Measurements from ENCODE around the gene AGBL1. TPM values are rescaled to one million over a fixed set of nuclear protein-coding genes. Genes with fewer than 3 reads are reported as not detected.
A peak's percentile ranks its signal among the peaks of the same experiment; 100 is the strongest.

AGBL1 gene
- total RNA-seq, 1 donor from 2014 or later, result 0.07 TPM

GRCh38 chr15:86203462-86203861, 123.8 kb downstream of the AGBL1 start:
- H3K36me3 Mint-ChIP-seq, result no peaks in the 10 kb centered on the region
- no peaks in the 10 kb centered on the region for H3K9me3 Mint-ChIP-seq
- H3K4me3 Mint-ChIP-seq, result no peak overlapping the region
- no peak for DNase-seq (ENCODE audit: extremely low spot score, unreplicated experiment)
- TF ChIP-seq, protein P1, sequence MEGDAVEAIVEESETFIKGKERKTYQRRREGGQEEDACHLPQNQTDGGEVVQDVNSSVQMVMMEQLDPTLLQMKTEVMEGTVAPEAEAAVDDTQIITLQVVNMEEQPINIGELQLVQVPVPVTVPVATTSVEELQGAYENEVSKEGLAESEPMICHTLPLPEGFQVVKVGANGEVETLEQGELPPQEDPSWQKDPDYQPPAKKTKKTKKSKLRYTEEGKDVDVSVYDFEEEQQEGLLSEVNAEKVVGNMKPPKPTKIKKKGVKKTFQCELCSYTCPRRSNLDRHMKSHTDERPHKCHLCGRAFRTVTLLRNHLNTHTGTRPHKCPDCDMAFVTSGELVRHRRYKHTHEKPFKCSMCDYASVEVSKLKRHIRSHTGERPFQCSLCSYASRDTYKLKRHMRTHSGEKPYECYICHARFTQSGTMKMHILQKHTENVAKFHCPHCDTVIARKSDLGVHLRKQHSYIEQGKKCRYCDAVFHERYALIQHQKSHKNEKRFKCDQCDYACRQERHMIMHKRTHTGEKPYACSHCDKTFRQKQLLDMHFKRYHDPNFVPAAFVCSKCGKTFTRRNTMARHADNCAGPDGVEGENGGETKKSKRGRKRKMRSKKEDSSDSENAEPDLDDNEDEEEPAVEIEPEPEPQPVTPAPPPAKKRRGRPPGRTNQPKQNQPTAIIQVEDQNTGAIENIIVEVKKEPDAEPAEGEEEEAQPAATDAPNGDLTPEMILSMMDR (conservative IDR thresholded peaks at IDR 0.05), result no peak
- H3K27me3 Mint-ChIP-seq, result peaks cover 29% of the 10 kb centered on the region
- H3K27ac Mint-ChIP-seq, result no peak overlapping the region
- no peaks in the 10 kb centered on the region for H3K4me1 Mint-ChIP-seq (ENCODE audit: unreplicated experiment)

DNA sequence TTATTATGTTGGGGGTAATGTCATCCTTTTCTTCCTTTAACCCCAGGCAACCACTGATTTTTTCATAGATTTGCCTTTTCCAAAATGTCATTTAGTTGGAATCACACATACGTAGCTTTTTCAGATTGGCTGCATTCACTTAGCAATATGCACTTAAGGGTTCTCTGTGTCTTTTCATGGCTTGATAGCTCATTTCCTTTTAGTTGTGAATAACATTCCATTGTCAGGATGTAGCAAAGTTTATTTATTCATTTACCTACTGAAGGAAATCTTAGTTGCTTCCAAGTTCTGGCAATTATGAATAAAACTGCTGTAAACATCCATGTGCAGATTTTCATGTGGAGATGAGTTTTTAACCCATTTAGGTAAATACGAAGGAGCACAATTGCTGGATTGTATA, 125.4 kb downstream of the AGBL1 start:
- Mint-ChIP-seq H3K36me3 (no peaks in the 10 kb centered on the region), H3K27ac (no peak overlapping the region), H3K9me3 (no peaks in the 10 kb centered on the region), H3K4me3 (no peak overlapping the region), H3K4me1 (ENCODE audit: unreplicated experiment) (no peaks in the 10 kb centered on the region), H3K27me3 (peaks cover 38% of the 10 kb centered on the region)
- TF ChIP-seq, protein P1 (conservative IDR thresholded peaks at IDR 0.05), result no peak
- no peak for DNase-seq (ENCODE audit: extremely low spot score, unreplicated experiment)

DNA sequence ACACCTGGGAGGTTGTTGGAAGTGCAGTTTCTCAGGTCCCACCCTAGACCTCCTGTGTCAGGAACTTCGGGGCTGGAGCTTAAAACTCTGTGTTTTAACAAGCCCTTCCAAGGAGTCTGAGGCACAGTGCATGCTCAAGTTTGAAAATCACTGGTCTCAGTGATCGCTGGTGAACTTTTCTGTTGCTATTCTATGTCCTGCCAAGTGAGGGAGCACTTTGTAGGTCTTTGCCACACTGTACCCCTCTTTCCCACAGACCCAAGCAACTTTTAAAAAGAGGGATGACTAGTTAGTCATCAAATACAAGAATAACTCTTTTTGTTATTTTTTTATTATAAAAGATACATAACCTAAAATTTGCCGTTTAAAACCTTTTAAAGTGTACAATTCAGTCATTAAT, 133.7 kb downstream of the AGBL1 start:
- H3K27me3 Mint-ChIP-seq, result peaks cover 16% of the 10 kb centered on the region
- TF ChIP-seq, protein P1 (conservative IDR thresholded peaks at IDR 0.05), result peak; percentile 31
- peaks cover 5% of the 10 kb centered on the region for H3K4me1 Mint-ChIP-seq (ENCODE audit: unreplicated experiment)
- no peak overlapping the region for H3K27ac Mint-ChIP-seq
- no peak overlapping the region for H3K4me3 Mint-ChIP-seq
- H3K36me3 Mint-ChIP-seq, result no peaks in the 10 kb centered on the region
- peaks cover 18% of the 10 kb centered on the region for H3K9me3 Mint-ChIP-seq
- DNase-seq (ENCODE audit: extremely low spot score, unreplicated experiment), result no peak

DNA sequence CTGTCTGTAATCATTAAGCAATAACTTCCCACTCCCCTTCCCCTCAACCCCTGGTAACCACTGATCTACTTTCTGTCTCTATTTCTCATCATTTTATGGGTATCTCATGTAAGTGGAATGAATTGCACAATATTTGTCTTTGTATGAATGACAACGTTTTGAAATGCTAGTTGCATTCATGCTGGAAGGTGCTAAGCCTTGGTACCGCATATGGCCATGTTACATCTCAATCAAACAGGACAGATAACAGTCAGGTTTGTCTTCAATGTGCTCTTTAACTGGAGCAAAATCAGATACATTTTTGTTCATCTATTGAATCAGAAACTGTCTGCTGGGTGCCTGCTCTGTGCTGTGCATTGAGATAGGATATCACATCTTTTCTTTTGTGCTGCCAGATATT, 134.2 kb downstream of the AGBL1 start:
- Mint-ChIP-seq H3K4me3 (no peak overlapping the region), H3K27ac (no peak overlapping the region), H3K9me3 (peaks cover 18% of the 10 kb centered on the region), H3K36me3 (no peaks in the 10 kb centered on the region), H3K27me3 (peaks cover 12% of the 10 kb centered on the region), H3K4me1 (ENCODE audit: unreplicated experiment) (peaks cover 5% of the 10 kb centered on the region)
- TF ChIP-seq, protein P1 (conservative IDR thresholded peaks at IDR 0.05), result no peak
- no peak for DNase-seq (ENCODE audit: extremely low spot score, unreplicated experiment)

- Mint-ChIP-seq H3K4me1 (ENCODE audit: unreplicated experiment) (peaks cover 4% of the 10 kb centered on the region), H3K36me3 (no peaks in the 10 kb centered on the region), H3K9me3 (peaks cover 6% of the 10 kb centered on the region), H3K4me3 (no peak overlapping the region), H3K27me3 (peaks cover 6% of the 10 kb centered on the region), H3K27ac (no peak overlapping the region)
- TF ChIP-seq, protein P1 (conservative IDR thresholded peaks at IDR 0.05), result no peak
- DNase-seq (ENCODE audit: extremely low spot score, unreplicated experiment), result no peak
Measured at GRCh38 chr15:86221119-86221518, 141.4 kb downstream of the AGBL1 start.

- peaks cover 29% of the 10 kb centered on the region for H3K27me3 Mint-ChIP-seq
- H3K27ac Mint-ChIP-seq, result no peak overlapping the region
- TF ChIP-seq, protein P1 (conservative IDR thresholded peaks at IDR 0.05), result no peak
- no peak overlapping the region for H3K4me3 Mint-ChIP-seq
- no peak for DNase-seq (ENCODE audit: extremely low spot score, unreplicated experiment)
- H3K4me1 Mint-ChIP-seq (ENCODE audit: unreplicated experiment), result peaks cover 30% of the 10 kb centered on the region
- H3K36me3 Mint-ChIP-seq, result no peaks in the 10 kb centered on the region
- no peaks in the 10 kb centered on the region for H3K9me3 Mint-ChIP-seq
Measured at GRCh38 chr15:86229306-86229705, 149.6 kb downstream of the AGBL1 start.

Measured in type B pancreatic cell (in vitro differentiated cells).